C1 segment of cervical spinal cord (tissue), 14 donors: Measurements from ENCODE around the gene SLC25A53.
"Not testable (repeated sequence)": the region's sequence is repeated elsewhere in the genome, so short reads cannot be mapped to it uniquely, and the experiment has no call there.

Experiments
- DNase-seq, 14 donors: peaks; one replicate each; lab custom pipeline; 2025; lab: John Stamatoyannopoulos, UW

SLC25A53 gene

DNA sequence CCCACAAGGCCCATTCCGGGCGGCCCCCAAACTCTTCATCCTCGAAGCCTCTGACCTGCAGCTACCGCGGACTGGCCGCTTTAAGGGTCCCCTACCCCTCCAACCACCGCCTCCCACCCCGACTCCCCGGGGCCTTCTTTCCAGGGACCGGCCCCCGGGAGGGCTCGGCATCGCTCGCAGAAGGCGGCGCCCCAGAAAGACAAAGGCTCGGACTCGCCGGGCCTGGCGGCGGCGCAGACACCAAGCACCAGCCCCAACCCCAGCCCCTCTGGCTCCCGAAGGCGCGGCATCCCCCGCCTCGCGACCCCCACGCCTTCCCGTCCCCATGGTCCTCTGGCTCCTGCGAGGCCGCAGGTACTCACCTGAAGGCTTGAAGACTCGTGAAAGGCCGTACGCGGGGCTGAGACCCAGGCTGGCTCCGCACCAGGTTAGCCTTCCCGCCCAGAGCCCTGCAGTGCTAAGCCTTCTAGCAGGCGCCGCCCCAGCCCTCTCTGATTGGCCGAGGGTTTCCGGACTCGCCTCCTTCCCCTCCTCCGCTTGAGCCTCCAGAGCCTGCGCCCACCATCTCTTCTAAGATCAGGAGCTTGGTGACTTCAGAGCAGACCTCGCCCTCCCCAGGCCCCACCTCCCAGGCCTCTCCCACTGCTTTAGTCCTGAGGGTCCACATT is 80.9 kb downstream of the SLC25A53 start, which contains the start of gene TMSB15C:
Gene TMSB15C (minus strand): TSS at position 459 of the 668 bp plus-strand sequence.
- not testable (repeated sequence) for DNase-seq

DNA sequence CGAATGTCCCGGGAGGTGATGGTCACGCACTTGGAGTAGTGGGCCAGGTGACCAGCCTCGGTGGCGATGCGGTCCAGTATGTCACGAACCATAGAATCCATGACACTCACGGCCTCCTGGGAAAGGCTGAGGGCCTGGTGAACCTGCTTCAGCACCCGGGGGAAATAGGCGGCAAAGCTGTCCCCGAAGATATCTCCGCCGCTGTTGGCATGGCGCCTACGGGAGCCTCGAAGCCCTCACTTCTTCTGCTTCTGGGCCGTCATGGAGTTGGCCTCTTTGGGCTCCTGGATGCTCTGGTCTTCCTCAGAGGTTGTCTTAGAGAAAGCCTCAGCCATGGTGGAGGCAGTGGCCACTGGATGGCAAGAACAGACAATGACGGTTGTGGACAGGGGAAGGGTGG is 94.2 kb downstream of the SLC25A53 start:
- DNase-seq, result not testable (repeated sequence)

GRCh38 chrX:104054956-104055355 is 101.9 kb downstream of the SLC25A53 start:
- DNase-seq, result not testable (repeated sequence)
